LNCaP clone FGC (cell line): ENCODE measurements around the gene EXOC4.

ENCODE experiments used
- DNase-seq: peaks from one replicate; pipeline ENCODE4 v3.0.0-alpha.2; 2011; ENCODE audit warnings: low read depth
- H3K4me3 ChIP-seq: 2 replicates; pipeline ENCODE4 v1.5.1; 2011; ENCODE audit warnings: mild to moderate bottlenecking, low read depth, low read length, control low read depth
- CTCF ChIP-seq: IDR thresholded peaks from 2 replicates; pipeline ENCODE4 v1.5.1; 2012; ENCODE audit warnings: mild to moderate bottlenecking; ENCODE audit not compliant: control insufficient read depth, insufficient read depth; ENCODE audit errors: extremely low read depth

The EXOC4 gene

GRCh38 chr7:133795068-133795665 lies 542.3 kb downstream of the EXOC4 start:
- DNase-seq: no peak
- H3K4me3 ChIP-seq: no peak overlapping the region
- no peak for TF ChIP-seq CTCF

DNA sequence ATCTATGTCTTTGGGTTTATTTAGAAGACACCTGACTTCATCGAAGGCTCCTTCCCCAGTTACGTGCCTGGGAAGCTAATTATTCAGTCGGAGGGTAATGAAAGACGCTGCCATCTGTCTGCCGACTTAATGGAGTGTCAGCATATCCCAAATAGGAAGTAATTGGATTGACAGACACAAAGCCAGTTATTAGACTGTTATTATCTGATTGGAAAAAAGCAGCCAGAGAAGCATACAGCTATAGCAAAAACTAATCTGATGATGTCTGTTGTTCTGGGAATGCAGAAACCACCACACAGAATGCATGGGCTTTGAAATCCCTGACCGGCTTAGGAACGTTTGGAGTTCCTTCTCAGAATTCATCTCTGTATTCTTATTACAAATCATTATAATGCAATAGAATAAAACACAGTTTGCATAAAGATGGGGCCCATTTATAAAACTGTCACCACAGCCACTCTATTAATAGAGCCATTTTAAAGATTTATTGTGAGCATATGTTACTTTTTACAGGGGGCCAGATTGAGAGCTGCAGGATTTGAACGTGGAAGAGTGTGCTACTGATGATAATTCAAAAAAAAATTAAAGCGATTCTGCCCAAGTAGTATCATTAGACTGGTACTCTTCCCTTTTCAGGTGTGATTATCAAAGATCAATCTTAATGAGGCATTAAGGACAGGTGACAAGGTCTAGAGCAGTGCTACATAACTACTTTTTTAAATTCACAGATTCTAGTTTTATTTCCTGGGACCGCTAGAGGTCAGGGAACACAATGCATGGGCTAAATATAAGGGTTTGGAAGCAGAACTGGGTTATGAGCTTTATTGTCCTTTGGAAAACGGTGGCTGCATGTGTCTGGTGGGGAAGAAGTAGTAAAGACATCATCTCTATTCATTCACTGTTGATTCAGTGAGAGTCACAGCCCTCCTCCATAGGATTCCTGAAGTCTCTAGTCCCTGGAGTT lies 544.2 kb downstream of the EXOC4 start:
- TF ChIP-seq CTCF: no peak
- H3K4me3 ChIP-seq: no peak overlapping the region
- no peak for DNase-seq

GRCh38 chr7:133797818-133798520 lies 545.1 kb downstream of the EXOC4 start:
- no peak for TF ChIP-seq CTCF
- H3K4me3 ChIP-seq: no peak overlapping the region

GRCh38 chr7:133801341-133801740 lies 548.5 kb downstream of the EXOC4 start:
- DNase-seq: no peak
- no peak overlapping the region for H3K4me3 ChIP-seq
- no peak for TF ChIP-seq CTCF

More at GRCh38 chr7:133797818-133798520, 545.1 kb downstream of the EXOC4 start:
- no peak for DNase-seq

DNA sequence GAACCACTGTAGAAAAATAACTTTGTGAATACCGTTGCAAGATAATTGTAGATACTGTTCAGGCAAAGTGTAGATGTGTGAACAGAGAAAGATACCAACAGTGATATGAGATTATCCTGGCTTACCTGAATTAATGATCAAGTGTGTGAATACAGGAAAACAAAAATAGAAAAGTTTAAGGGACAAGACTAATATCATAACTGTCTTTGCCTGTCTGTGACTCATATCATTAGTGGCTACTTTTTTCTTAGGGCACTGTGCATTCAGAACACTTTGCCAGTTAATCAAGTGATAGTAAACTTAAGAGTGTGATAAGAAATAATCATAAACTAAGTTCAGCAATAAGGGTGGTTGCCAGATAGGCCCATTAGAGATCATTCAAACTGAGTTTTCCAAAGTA lies 551.2 kb downstream of the EXOC4 start:
- DNase-seq: no peak
- no peak overlapping the region for H3K4me3 ChIP-seq
- no peak for TF ChIP-seq CTCF

DNA sequence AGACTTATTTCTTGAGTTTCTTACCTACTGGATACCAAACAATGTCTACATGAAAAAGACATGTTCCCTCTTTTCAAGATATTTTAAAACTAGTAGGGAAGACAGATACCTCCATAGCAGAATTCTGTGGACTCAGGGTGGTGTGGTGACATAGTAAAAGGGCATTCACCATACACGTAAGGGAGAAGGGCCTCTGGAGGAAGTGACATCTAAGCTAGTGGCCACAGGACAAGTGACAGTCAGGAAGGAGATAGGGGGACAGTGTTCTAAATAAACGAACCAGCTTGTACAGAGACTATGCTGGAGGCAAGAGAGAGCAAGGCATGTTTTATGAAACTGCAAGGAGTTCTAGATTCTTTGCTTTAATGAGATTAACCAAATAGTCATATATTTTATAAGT lies 552.5 kb downstream of the EXOC4 start:
- no peak for TF ChIP-seq CTCF
- H3K4me3 ChIP-seq: no peak overlapping the region
- no peak for DNase-seq
